ENCODE measurements around the gene KCNAB2. TPM values are rescaled to one million over a fixed set of nuclear protein-coding genes. Genes with fewer than 3 reads are reported as not detected.

The KCNAB2 gene
- total RNA-seq, 1 donor from 2014 or later: 17.9 TPM

DNA sequence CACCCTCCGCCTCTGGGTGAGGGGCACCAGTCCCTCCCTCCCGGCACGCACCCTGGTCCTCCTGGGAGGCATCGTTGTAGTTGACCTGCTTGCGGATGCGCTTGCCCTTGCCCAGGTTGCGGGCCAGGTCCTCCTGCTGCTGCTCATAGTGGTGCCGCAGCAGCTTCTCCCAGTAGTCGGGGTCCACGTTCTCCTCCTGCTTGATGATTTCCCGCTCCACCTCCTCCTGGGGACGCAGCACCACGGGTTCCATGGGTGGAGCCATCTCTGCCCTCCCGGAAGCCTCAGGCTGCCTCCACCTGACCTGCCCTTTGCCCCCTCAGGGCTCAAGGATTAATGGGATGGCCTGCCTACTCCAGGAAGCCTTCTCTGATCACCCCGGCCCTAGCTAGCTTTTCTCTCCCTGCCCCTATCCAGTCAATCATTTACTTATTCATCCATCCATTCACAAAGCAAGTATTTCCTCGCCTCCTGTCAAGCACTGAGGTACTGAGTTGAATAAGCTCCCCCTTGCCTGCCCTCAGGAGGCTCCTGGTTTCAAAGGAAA, 80.9 kb downstream of the KCNAB2 start:
- Histone ChIP-seq H3K4me1 (no peaks in the 10 kb centered on the region), H3K27ac (no peak overlapping the region), H3K36me3 (no peaks in the 10 kb centered on the region), H3K4me3 (no peak overlapping the region), H3K27me3 (no peaks in the 10 kb centered on the region), H3K9me3 (no peaks in the 10 kb centered on the region)
- intact Hi-C loops (cut with DNase I): no loop called here
- DNase-seq (ENCODE audit: low spot score in 2 of 2): no peak
- TF ChIP-seq, protein P1, sequence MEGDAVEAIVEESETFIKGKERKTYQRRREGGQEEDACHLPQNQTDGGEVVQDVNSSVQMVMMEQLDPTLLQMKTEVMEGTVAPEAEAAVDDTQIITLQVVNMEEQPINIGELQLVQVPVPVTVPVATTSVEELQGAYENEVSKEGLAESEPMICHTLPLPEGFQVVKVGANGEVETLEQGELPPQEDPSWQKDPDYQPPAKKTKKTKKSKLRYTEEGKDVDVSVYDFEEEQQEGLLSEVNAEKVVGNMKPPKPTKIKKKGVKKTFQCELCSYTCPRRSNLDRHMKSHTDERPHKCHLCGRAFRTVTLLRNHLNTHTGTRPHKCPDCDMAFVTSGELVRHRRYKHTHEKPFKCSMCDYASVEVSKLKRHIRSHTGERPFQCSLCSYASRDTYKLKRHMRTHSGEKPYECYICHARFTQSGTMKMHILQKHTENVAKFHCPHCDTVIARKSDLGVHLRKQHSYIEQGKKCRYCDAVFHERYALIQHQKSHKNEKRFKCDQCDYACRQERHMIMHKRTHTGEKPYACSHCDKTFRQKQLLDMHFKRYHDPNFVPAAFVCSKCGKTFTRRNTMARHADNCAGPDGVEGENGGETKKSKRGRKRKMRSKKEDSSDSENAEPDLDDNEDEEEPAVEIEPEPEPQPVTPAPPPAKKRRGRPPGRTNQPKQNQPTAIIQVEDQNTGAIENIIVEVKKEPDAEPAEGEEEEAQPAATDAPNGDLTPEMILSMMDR (IDR thresholded peaks at IDR 0.05): no peak

- H3K4me3 ChIP-seq: no peak overlapping the region
- no peak for DNase-seq (ENCODE audit: low spot score in 2 of 2)
- no peaks in the 10 kb centered on the region for H3K9me3 ChIP-seq
- no peak overlapping the region for H3K27ac ChIP-seq
- no peaks in the 10 kb centered on the region for H3K27me3 ChIP-seq
- TF ChIP-seq, protein P1 (IDR thresholded peaks at IDR 0.05): no peak
- intact Hi-C loops (cut with DNase I): no loop called here
- H3K36me3 ChIP-seq: no peaks in the 10 kb centered on the region
- no peaks in the 10 kb centered on the region for H3K4me1 ChIP-seq
Observed at GRCh38 chr1:6127587-6128163, 82.0 kb downstream of the KCNAB2 start.

DNA sequence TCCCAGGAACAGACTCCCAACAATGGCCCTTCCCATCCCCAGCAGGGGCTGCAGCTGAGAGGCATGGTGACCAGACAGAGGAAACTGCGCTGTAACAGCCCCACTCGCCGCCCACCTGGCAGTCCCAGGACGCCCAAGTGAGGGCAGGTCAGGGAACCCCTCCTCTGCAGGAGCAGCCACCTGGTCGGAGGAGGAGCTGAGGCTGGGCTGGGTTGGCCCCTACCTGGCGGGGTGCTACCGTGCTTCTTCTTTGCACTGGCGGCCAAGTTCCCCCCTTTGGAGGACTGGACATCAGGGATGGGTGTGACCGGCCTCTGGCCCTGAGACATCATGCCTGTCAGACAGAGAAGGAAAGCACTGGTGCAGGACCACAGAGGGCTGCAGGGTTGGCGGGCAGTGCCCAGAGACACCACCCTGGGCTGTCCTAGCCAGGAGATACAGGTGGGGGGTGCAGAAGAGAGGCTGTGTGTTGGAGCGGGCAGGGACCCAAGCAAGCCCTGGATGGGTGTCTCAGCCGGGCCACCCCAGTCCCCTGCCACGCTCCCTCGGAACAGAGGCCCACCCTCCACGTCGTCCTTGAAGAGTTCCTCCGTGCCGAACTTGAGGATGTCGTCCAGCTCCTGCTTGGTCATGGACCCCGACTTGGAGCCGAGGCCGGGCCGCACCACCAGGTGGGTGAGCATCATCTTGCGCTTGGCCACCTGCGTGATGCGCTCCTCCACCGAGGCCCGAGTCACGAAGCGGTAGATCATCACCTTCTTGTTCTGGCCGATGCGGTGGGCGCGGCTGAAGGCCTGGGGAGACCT, 82.8 kb downstream of the KCNAB2 start:
- TF ChIP-seq, protein P1 (IDR thresholded peaks at IDR 0.05): no peak

DNA sequence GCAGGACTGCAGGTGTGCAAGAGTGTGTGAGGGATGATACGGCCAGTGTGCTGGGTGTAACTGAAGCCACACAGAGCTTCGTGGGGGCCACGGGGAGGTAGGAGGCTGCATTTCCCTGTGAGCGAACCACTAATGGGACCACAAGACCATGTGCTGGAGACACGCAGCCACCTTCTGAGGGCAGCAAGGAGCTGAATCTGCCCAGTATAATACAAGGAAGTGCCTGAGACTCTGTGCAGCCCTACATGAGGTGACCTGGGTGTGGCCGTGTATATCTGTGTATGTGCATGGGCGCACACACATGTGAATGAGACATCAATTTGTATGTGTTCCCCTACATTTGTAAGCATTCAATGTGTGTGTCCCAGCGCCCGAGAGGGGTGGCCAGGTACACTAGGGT, 83.6 kb downstream of the KCNAB2 start:
- intact Hi-C loops (cut with DNase I): no loop called here
- no peaks in the 10 kb centered on the region for H3K27me3 ChIP-seq
- H3K4me3 ChIP-seq: no peak overlapping the region
- no peak for DNase-seq (ENCODE audit: low spot score in 2 of 2)
- no peaks in the 10 kb centered on the region for H3K36me3 ChIP-seq
- H3K4me1 ChIP-seq: no peaks in the 10 kb centered on the region
- H3K27ac ChIP-seq: no peak overlapping the region
- TF ChIP-seq, protein P1 (IDR thresholded peaks at IDR 0.05): no peak
- H3K9me3 ChIP-seq: no peaks in the 10 kb centered on the region

More for the DNA sequence above, 82.8 kb downstream of the KCNAB2 start:
- Histone ChIP-seq H3K27ac (no peak overlapping the region), H3K4me1 (no peaks in the 10 kb centered on the region), H3K36me3 (no peaks in the 10 kb centered on the region), H3K9me3 (no peaks in the 10 kb centered on the region), H3K4me3 (no peak overlapping the region), H3K27me3 (no peaks in the 10 kb centered on the region)
- intact Hi-C loops (cut with DNase I): no loop called here
- no peak for DNase-seq (ENCODE audit: low spot score in 2 of 2)

DNA sequence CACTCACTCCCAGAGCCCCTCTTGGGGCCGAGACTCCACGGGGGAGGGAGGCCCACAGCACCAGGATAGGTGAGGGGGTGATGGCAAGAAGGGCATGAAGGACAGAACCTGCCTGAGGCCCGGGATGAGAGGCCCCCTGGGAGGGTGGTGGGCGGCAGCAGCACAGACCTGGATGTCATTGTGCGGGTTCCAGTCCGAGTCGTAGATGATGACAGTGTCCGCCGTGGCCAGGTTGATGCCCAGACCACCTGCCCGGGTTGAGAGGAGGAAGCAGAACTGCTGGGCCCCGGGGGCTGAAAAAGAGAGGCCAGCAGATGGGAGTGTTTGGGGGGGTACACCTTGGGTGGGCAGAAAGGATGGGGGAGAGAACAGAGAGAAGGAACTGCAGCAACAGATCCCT, 84.3 kb downstream of the KCNAB2 start:
- no peak for DNase-seq (ENCODE audit: low spot score in 2 of 2)

More for the DNA sequence above, 84.3 kb downstream of the KCNAB2 start:
- intact Hi-C loops (cut with DNase I): no loop called here
- no peak overlapping the region for H3K27ac ChIP-seq
- TF ChIP-seq, protein P1 (IDR thresholded peaks at IDR 0.05): no peak
- H3K9me3 ChIP-seq: no peaks in the 10 kb centered on the region
- no peak overlapping the region for H3K4me3 ChIP-seq
- H3K36me3 ChIP-seq: no peaks in the 10 kb centered on the region
- H3K4me1 ChIP-seq: no peaks in the 10 kb centered on the region
- no peaks in the 10 kb centered on the region for H3K27me3 ChIP-seq
